GM21447 (cell line): Measurements from ENCODE around the gene BCHE.

Experiments used
- ATAC-seq: cut with Tn5 transposase; IDR thresholded peaks from one replicate; pipeline ENCODE4 v1.9.1; 2021; ENCODE audit not compliant: unreplicated experiment

Gene BCHE

DNA sequence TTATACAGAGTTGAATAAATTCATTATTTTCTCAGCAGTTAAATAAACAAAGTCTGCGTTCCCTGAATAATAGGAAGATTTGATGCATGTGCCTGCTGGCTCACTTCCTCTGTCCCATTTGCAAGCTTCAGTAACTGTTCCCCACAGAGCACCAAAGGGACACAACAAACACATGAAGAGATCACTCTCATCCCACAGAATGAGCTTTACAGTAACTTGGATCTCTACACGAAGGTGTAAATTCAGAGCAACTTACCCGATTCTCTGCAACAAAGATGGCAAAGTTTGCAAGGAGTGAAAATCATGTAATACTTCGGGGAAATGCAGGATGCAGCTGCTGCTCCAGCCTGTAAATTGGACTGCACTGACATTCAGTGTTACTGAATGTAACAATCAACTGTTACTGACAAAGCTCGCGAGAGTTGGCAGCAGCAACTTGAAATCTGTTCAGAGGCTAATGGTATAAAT, at the start of gene BCHE:
BCHE (minus strand) TSS at position 366 of the 468 bp plus-strand sequence. CDS start 6,390 bp downstream, outside the sequence.
- ATAC-seq = no peak

DNA sequence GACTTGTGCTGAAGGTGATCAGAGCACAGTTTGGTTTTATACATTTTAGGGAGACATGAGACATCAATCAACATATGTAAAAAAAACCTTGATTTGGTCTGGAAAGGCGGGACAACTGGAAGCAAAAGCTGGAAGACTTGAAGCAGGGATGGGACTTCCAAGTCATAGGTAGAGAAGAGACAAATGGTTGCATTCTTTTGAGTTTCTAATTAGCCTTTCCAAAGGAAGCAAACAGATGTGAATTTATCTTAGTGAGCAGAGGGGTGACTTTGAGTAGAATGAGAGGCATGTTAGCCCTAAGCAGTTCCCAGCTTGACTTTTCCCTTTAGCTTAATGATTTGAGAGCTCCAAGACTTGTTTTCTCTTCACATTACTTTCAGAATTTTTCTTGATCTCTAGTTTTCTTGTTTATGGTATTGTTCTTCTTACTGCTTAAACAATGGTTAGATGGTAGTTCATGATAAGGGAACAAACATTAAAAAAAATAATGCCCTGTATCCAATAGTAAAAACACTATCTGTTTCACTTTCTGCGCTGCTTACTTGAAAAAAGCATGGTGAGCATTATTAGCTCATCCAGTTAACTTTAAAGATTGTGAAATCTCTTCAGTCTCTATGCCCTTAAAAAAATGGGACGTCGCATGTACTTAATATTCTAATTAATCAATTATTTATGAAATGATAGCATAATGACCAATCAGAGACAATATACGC, 48.5 kb upstream of the BCHE start:
- ATAC-seq = no peak

DNA sequence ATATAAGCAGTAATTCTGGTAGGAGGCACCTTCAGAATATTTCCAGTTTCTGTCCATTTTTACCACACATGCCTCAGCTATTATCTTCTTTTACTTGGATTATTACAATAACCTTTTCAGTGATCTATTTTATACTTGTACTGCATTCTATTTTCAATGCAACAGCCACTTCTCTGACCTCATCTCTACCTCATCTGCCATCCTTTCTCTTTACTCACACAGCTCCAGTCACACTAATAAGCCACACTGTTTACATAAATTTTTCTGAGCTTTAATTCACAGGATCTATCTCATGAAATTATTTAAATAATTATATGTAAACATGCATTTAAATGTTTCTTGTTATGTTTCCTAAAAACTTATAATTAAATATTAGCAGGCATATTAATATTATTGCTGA, 47.3 kb upstream of the BCHE start:
- ATAC-seq = no peak

GRCh38 chr3:165883863-165884478, 46.7 kb upstream of the BCHE start:
- no peak for ATAC-seq

- ATAC-seq = no peak
Measured at GRCh38 chr3:165883117-165883516, 45.9 kb upstream of the BCHE start.

DNA sequence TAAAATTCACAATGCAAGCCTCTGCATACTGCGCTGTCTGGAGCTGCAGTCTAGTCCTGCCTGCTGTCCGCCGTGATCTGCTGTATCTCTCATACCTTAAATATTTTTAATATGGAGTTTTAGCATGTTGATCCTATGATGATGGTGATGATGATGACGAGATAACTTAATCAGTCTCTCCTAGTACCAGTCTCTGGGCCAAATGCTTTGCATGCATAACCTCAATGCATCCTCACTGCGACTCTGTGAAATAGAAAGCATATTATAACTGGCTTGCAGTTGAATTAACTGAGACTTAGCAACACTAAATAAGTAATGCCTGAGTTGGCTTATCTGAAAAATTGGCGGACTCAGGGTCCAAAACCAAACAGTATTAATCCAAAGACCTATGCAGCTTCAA, 38.4 kb upstream of the BCHE start:
- no peak for ATAC-seq

GRCh38 chr3:165874663-165875489, 37.7 kb upstream of the BCHE start:
- ATAC-seq = no peak

DNA sequence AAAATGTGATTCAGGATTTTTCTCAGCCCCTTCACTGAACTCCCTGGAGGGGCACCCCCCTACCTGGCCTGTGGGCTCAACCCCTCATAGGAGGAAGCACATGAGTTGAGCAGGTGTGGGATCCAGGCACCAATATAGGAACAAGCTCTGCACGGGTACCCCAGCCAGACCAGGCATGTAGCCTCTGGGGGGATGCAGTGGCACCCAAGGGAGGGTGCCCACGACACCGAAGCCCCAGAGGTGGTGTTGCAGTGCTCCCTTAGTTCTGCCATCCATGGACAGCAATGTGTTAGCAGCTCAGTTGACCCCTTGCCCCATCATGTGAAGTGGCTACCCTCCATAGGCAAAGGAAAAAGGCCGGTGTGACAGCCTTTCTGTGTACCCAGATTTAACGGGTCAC, 30.9 kb upstream of the BCHE start:
- no peak for ATAC-seq

GRCh38 chr3:165859061-165859460, 21.8 kb upstream of the BCHE start:
- ATAC-seq = no peak

DNA sequence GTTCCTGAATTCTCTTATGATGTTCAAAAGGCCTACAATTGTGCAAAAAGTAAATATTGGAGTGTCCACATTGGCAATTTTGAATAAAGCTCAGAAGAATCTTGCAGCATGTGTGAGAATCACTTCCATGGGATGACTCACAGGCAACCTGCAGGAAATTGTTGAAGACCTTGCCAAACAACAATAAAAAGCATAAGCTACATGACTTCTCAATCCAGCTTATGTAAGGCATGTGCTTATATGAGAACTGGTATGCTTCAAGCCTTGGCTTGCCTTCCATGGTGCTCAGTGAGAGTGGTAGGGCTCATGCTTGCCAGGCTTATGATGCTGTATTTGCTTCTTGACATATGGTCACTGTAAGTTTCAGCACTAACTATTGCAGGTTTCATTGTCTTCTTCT, 18.4 kb upstream of the BCHE start:
- no peak for ATAC-seq

DNA sequence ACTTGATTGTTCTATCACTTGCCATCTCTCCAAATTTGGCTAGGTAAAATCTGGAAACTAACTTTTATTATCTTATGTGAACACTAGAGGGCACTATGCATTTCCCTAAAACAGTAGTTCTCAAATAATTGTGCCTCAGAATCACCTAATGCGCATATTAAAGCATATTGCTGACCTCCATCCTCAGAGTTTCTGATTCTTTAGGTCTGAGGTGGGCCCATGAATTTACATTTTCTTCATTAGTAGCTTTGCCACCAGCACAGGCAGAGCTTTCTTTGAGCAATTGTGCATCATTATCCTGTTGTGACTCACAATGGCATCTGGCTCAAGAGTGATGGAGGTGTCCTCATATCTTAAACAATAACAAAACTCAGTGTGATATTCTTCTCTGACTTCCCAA, 17.5 kb upstream of the BCHE start:
- ATAC-seq = no peak

GRCh38 chr3:165852711-165853110, 15.5 kb upstream of the BCHE start:
- no peak for ATAC-seq

GRCh38 chr3:165852191-165852590, 15.0 kb upstream of the BCHE start:
- no peak for ATAC-seq

DNA sequence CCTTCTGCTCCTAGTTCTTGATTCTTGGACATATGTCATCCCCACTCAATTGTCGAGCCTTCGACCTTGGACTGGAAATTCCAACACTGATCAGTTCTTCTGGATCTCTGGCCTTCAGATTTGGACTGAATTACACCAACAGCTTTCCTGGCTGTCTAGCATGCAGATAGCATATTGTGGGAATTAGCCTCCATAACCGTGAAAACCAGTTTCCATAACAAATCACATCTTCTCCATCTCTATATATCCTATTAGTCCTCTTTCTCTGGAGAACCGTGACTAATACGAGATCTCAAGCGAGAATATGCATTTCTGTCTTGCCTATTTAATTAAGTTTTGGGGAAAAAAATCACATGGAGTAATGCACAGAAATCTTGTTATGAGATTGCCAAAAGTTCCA, 8.8 kb upstream of the BCHE start:
- ATAC-seq = no peak

DNA sequence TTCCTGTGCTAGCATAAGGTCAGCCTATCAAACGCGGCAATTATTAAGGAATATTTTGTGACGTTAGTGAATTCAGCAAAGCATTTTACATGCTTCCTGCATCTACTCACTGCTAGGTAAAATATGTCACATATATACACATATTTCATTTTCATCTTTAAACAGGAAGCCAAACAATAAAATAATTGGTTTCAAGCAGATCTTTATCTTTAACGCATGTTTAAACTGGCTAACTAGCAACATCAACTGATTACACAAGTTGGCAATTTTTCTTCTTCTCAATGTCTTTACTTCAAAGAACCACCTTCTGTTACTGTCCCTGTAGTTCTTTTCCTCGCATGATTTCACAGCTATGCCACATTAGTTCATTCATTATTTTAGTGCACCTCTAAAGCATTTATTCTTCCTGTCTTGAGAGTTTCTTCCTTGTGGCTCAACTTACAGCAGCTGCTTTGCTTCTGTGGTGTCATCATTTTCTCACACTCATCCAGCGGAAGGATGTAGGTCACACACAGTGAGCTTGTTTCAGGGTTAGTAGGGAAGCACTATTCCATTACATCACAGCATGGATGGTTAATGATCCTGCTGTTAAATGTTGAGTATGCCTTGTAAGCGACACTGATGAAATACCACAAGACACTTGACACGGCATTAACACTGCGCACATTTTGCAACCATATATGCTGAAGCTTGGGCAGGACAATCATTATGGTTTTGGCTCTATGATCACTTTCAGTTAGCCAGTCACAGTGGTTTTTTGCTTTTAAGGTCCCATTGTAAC, 2.3 kb upstream of the BCHE start:
- ATAC-seq = no peak

- no peak for ATAC-seq
Measured at GRCh38 chr3:165837801-165838200, 578 bp upstream of the BCHE start.

- no peak for ATAC-seq
Measured at GRCh38 chr3:165835431-165835830, 1.8 kb downstream of the BCHE start.

DNA sequence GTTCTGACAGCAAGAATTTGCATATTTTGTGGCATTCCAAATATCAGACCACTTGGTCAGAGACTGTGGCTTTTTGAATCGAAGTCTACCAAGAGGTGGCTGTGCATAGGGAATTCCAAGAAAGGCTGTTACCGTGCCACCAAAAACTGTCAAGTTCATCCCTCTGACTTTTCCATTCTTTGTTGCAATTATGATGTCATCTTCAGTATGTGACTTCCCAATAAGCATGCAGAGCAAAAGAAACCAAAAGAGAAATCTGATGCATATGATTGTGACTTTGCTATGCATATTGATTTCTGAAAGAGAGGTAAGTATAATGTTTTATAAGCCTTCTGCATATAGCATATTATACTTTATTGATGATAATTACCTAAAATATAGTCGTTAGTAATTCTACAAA, 6.5 kb downstream of the BCHE start:
- ATAC-seq = no peak

- ATAC-seq = no peak
Measured at GRCh38 chr3:165827883-165828282, 9.3 kb downstream of the BCHE start.

DNA sequence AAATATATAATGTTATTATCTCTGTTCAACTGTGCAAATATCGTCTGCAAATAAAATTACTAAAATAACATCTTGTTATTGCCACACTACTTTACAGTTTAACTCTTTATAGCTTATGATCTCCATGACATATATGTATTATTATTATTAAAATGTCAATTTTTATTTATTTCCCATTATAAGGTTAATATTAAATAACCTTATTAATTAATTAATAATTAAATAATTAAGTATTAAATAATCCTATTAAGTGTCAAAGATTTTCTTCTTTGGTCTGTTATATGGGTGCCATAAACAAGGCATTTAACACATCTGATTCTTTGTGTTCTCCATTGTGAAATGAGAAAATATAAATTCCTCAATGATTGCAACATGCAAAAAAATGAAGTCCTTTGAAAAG, 10.0 kb downstream of the BCHE start:
- ATAC-seq = no peak

DNA sequence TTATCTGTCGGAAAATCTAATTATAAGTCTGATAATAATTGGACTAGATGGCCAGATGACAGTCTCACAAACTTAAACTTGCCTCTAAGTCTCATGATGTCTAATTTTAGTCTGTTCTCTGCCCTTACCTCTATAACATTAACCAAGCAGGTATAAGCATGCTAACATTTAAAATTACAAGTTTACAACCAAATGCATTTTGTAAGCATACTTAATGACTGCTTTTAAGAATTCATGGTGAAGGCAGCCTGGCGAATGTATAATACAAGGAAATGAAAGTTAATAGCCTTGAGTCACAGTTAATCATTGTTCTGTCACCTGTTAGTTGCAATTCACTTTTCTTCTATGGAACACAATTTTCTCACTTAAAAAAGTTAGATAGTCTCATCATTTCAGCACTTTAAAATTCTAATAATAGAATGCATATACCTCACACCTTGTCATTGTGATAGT, 16.5 kb downstream of the BCHE start:
- ATAC-seq = no peak
